Hair follicular keratinocyte (primary cell): ENCODE measurements around the gene TRAPPC10. TPM values are rescaled to one million over a fixed set of nuclear protein-coding genes. Genes with fewer than 3 reads are reported as not detected.

ENCODE experiments used
- total RNA-seq: library from RNA; depleted of rRNA; stranded (reverse); fragments of >200 nt; gene quantifications from 2 replicates; pipeline ENCODE4 v1.2.3, GENCODE V29; 2015

TRAPPC10 gene, protein sequence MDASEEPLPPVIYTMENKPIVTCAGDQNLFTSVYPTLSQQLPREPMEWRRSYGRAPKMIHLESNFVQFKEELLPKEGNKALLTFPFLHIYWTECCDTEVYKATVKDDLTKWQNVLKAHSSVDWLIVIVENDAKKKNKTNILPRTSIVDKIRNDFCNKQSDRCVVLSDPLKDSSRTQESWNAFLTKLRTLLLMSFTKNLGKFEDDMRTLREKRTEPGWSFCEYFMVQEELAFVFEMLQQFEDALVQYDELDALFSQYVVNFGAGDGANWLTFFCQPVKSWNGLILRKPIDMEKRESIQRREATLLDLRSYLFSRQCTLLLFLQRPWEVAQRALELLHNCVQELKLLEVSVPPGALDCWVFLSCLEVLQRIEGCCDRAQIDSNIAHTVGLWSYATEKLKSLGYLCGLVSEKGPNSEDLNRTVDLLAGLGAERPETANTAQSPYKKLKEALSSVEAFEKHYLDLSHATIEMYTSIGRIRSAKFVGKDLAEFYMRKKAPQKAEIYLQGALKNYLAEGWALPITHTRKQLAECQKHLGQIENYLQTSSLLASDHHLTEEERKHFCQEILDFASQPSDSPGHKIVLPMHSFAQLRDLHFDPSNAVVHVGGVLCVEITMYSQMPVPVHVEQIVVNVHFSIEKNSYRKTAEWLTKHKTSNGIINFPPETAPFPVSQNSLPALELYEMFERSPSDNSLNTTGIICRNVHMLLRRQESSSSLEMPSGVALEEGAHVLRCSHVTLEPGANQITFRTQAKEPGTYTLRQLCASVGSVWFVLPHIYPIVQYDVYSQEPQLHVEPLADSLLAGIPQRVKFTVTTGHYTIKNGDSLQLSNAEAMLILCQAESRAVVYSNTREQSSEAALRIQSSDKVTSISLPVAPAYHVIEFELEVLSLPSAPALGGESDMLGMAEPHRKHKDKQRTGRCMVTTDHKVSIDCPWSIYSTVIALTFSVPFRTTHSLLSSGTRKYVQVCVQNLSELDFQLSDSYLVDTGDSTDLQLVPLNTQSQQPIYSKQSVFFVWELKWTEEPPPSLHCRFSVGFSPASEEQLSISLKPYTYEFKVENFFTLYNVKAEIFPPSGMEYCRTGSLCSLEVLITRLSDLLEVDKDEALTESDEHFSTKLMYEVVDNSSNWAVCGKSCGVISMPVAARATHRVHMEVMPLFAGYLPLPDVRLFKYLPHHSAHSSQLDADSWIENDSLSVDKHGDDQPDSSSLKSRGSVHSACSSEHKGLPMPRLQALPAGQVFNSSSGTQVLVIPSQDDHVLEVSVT
- 12.7 and 13.2 TPM in 2 replicates for total RNA-seq

DNA sequence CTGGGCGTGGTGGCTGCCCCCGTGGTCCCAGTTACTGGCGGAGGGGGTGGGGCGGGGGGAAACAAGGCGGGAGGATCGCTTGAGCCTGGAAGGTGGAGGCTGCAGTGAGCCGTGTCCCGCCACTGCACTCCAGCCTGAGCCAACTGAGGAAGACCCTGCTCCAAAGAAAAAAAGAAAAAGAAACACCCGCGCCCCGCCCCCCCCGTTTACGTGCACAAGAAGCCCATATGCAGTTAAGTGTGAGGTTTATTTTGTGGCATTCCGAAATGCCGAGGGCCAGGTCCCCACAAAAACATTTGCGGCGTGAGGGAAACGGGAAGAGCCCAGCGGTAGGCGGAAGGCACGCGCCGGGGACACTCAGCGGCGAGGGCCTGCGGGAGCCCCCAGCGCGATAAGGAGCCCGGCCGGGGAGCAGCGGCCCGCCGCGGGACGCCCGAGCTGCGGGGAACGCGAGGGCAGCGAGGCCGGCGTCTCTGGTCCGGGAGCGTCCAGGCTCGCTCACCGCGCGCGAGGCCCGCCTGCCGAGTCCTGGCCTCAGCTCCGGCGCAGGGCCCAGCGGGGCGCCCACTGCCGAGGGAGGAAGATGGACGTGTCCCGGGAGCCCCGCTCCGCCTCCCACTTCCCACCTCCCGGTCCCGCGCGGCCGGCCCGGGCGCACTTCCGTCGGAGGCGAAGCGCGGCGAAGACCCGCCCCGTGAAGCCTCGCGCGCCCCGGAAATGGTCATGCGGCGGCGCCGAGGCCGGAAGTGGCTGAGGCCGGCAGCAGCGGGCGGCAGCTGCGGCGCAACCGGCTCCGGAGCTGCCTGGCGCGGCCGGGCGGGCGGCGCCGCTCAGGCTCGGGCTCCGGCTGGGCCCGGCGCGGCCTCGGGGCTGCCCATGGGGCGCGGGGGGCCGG is at the start of gene TRAPPC10:
TSS of gene TRAPPC10 (plus strand) at position 731 of the 895 bp plus-strand sequence. CDS start 185 bp downstream, outside the sequence.

DNA sequence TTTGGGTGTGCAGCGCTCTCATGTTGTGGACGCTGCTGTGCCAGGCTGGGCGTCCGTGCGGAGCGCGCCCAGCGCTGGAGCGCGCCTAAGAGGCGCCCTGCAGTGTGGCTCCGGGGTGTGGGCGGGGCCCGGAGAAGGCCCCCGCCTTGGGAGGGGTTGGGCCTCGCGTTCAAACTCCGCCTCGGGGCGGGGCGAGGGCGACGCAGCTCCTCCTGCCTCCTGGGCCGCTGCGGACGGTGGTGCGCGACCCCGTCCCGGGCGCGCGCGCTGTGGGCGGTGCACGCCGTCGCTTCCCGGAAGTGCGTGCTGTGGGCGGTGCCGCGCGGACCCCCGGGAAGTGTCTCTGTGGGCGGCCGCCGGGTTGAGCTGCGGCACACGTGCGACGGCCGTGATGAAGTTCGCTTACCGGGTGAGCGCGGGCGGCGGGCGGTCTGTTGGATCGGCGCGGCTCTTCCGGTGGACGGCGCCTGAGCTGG is 95.0 kb downstream of the TRAPPC10 start, which contains the start of gene PWP2:
TSS of gene PWP2 (plus strand) at position 374 of the 476 bp plus-strand sequence. CDS start at position 392, 18 bp downstream.

Other genes starting within 250 kb of the TRAPPC10 start
- gene CSTB, start 236.0 kb upstream of the TRAPPC10 start, total RNA-seq: 8.4 and 13.7 TPM in 2 replicates
- 17.6 and 30.6 TPM in 2 replicates for gene RRP1, start 222.7 kb upstream of the TRAPPC10 start, total RNA-seq
- 25.2 and 33.3 TPM in 2 replicates for gene AGPAT3, start 147.1 kb upstream of the TRAPPC10 start, total RNA-seq
- gene PWP2, start 95.1 kb downstream of the TRAPPC10 start, total RNA-seq: 35.1 and 39.1 TPM in 2 replicates
- 25.0 and 37.2 TPM in 2 replicates for gene GATD3, start 121.4 kb downstream of the TRAPPC10 start, total RNA-seq
- gene ICOSLG, start 228.6 kb downstream of the TRAPPC10 start, total RNA-seq: 0.57 and 1.0 TPM in 2 replicates
- not detected in 2 replicates for gene DNMT3L, start 249.6 kb downstream of the TRAPPC10 start, total RNA-seq